HG03066 (cell line): Measurements from ENCODE around the gene BCO1.

Experiments
- ATAC-seq: cut with Tn5 transposase; IDR thresholded peaks from one replicate; pipeline ENCODE4 v1.9.1; 2021; ENCODE audit warnings: low read depth; ENCODE audit not compliant: unreplicated experiment

BCO1 gene

GRCh38 chr16:81273223-81273950 is 34.9 kb downstream of the BCO1 start:
- no peak for ATAC-seq

DNA sequence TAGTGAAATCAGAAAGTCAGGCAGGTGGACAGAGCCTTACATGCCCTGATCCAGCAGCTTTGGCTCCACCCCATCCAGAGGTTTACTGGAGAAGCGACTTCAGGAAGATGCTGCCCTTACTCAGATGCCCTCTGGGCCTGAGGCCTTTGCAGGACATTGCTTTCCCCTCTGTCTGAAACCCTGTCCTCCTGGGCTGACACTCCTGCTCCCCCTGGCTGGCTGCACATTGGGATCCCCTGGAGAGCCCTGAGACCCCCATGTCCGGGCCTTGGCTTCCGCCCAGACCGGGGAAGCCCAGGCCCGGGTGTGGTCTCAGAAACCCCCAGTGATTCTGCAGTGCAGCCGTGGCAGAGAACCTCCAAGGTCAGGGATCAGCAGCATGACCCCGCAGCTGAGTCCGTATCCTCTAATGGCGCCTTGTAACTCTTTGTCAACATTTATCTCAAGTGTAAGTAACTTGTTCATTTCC is 36.6 kb downstream of the BCO1 start:
- ATAC-seq, result no peak

- no peak for ATAC-seq
These were observed 37.3 kb downstream of the BCO1 start for GRCh38 chr16:81275795-81276194.

DNA sequence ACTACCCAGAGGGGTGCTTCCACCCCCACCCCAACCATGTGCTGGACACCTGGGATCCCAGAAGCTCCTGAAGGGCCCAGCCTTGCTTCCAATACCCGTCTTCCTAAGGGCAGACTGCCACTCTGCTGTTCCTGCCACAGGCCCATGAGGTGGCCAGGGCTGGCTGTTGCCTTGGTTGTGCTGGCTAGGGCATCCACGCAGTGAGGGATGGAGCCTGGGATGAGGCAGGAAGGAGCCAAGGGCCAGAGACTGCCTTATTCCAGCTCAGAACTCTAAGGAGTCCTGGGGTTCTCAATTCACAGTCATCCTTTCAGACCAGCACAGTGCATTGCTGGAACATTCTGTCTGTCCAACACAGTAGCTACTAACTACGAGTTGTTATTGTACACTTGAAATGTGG is 37.8 kb downstream of the BCO1 start:
- no peak for ATAC-seq

- no peak for ATAC-seq
These were observed 39.1 kb downstream of the BCO1 start for GRCh38 chr16:81277541-81278080.

- ATAC-seq, result no peak
These were observed 40.0 kb downstream of the BCO1 start for GRCh38 chr16:81278526-81278925.

DNA sequence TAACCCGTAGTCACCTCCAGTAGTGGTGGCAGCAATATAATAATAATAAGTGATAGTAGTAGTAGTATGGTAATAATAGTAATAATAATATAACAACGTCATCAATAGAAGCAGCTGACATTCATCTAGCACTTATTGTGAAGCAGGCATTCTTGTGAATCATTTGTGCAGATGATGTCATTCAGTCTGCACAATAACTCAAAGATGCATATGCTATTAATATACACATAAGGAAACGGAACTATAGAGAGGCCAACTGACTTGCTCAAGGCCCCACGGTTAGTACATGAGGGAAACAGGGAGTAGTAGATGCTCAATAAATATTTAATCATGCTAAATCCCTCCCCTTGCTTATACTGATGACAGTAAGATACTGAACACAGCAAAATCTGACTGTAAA is 40.9 kb downstream of the BCO1 start:
- ATAC-seq, result no peak

DNA sequence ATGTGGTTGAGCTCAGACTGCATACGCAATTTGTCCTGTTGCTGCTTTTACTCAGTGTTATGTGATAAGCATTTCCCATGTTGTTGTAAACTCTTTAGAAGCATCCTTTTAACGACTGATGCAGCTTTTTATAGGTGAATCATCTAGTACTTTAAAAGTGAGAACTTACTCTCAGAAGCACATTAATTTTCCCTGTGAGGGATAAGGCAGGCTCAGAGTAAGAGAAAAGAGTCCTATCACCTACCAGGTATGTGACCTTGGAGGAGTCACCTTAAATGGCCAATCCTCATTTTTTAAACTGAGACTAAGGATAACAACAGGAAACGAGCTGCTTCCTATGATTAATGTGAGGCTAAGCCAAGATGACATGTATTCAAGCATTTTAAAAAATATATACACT is 41.9 kb downstream of the BCO1 start:
- no peak for ATAC-seq

DNA sequence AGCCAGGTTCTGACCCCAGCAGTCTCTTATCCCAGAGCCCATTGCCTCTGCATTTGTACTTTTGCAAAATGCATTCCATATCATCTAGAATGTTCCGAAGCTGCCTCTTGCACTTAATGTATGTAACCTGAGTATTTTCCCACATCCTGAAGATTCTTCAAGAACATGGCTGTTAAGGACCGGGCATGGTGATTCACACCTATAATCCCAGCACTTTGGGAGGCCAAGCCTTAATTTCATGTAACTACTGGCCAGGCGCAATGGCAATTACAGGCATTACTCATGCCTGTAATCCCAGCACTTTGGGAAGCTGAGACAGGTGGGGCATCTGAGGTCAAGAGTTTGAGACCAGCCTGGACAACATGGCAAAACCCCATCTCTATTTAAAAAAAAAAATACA is 44.6 kb downstream of the BCO1 start:
- ATAC-seq, result no peak

DNA sequence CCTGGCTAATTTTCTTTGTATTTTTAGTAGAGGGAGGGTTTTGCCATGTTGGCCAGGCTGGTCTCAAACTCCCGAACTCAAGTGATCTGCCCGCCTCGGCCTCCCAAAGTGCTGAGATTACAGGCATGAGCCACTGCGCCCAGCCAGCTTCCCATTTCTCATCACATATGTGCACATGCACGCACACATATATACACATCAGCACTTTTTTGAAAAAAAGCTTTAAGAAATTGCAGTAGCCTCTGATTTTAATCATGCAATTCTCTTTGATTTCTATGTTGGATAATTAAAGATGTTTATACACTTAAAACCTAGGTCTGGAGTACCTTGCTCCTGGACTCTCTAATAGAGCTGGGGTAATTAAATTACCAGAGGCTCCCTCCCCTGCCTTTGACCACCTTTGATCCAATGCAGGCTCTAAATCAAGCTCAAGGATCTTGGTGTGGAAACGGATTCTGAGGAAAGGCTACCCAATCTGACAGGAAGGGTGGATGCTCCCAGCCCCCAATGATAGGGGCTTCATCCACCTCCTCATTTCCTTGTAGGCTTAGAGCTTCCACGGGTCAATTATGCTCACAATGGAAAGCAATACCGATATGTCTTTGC is 46.6 kb downstream of the BCO1 start:
- no peak for ATAC-seq

GRCh38 chr16:81286190-81286589 is 47.7 kb downstream of the BCO1 start:
- ATAC-seq, result no peak

- ATAC-seq, result no peak
These were observed 52.6 kb downstream of the BCO1 start for GRCh38 chr16:81291117-81291516.

DNA sequence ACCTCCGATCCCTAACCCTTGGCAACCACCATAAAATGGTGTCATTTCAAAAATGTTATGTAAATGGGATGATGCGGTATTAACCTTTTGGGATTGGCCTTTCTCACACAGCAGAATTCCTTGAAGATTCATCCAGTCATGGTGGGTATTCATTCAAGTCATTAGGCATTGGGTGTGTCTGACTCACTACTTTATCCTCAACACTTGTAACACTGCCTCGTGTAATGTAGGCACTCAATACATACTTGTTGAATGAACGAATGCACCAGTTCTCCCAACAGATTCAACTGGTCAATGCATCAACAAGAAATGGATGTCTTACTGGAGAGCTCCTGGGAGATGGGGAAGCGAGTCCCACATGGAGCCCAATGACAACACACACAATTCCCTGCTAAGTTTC is 54.4 kb downstream of the BCO1 start:
- ATAC-seq, result no peak

- no peak for ATAC-seq
These were observed 55.7 kb downstream of the BCO1 start for GRCh38 chr16:81293909-81294802.

DNA sequence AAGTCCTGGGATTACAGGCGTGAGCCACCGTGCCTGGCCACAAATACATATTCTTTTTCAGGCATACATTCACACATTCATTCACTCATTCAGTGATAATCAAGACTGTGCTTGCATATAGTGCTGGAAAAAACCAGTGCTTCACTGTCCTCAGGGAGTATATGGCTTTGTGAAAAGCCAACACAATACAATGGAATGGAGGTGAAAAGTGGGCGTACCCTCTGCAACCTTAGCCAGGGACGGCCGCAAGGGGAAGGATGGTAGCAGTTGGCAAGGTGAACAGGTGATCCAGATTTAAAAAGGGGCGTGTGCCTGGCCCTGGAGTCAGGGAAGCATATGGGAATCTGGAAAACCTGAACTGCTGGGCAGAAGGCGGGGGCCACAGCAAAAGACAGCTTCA is 58.1 kb downstream of the BCO1 start:
- no peak for ATAC-seq

GRCh38 chr16:81307770-81308169 is 69.3 kb downstream of the BCO1 start:
- no peak for ATAC-seq

- no peak for ATAC-seq
These were observed 71.7 kb downstream of the BCO1 start for GRCh38 chr16:81310045-81310644.

GRCh38 chr16:81311762-81312161 is 73.3 kb downstream of the BCO1 start:
- no peak for ATAC-seq

DNA sequence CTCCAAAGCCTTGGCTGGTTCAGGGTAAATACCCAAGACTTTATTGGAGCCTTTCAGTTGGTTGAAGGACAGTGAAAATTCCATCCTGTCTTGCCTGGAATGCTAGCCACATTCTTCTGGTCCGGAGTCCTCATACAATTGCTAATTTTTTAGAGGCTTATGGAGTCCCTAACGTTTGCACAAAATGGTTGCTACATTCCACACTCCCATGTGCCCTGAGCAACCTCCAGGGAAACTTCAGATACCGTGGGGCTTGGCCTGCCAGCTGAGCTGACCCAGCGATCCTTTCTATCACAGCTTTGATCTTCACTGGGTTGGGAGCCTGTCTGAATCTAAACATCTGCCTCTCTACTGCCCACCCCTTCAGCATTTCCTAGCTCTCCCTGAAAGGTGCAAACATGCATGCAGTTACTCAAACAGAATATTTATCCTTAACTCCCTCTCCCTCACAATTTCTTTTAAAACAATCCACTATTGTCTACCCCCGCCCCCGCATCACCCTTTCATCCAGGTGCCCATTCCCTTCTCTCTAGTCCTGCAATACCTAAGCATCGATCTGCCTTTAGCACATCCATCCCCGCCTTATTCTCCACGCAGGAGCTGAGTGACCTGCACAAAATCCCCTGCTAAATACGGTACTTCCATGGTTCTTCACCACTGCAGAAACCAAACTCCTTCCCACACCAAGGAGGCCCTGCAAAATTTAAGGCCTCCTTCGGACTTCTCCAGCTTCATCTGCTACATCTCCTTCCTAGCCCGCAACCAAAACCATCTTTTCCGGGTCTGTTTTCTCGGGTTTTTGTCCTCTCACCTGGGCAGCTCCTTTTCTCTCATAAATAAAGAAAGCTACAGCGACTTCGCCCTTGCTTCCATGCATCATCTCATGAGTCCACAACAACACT is 75.5 kb downstream of the BCO1 start:
- ATAC-seq, result no peak
